GM12801 (cell line): ENCODE measurements around the gene ATP6V0D1.

ENCODE experiments used
- CTCF ChIP-seq: IDR thresholded peaks from one replicate; pipeline ENCODE4 v1.5.1; 2011; ENCODE audit warnings: control low read depth; ENCODE audit not compliant: insufficient read length; ENCODE audit errors: extremely low read depth

The ATP6V0D1 gene

GRCh38 chr16:67463059-67463458 is 17.9 kb downstream of the ATP6V0D1 start:
- no peak for TF ChIP-seq CTCF

- no peak for TF ChIP-seq CTCF
These were observed 18.7 kb downstream of the ATP6V0D1 start for GRCh38 chr16:67462279-67462655.

DNA sequence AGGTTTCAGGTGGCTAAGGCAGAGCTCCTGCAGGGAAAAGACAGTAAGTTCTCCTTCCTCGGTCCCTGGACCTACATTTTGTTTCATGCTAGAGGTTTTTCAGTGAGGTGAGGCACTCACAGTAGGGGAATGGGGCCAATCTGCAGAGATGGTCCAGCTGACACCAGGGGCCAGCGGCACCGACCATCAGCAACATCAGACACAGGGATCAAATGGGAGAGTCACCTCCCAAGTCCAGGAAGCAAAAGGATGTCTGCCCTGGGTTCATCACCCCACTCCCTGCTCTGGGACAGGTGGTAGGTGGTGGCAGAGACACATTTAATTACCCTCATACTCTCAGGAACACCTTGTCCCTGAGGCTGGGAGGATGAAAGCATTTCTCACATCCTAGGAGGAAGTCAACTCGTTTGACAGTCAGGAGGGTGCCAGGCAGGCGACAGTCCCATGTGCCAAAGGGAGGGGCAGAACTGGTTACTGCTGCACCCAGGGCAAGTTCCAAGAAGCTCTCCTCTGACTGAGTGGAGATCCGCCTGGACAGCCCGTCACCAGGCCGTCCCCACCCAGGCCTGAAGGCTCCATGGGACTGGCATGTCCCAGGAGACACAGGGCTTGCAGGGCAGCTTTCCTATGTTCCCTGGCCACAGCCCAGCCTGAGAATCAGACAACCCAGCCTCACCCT is 19.2 kb downstream of the ATP6V0D1 start:
- no peak for TF ChIP-seq CTCF

- TF ChIP-seq CTCF: no peak
These were observed 20.0 kb downstream of the ATP6V0D1 start for GRCh38 chr16:67460961-67461360.

- no peak for TF ChIP-seq CTCF
These were observed 20.8 kb downstream of the ATP6V0D1 start for GRCh38 chr16:67460168-67460567.

- no peak for TF ChIP-seq CTCF
These were observed 21.2 kb downstream of the ATP6V0D1 start for GRCh38 chr16:67459861-67460150.

DNA sequence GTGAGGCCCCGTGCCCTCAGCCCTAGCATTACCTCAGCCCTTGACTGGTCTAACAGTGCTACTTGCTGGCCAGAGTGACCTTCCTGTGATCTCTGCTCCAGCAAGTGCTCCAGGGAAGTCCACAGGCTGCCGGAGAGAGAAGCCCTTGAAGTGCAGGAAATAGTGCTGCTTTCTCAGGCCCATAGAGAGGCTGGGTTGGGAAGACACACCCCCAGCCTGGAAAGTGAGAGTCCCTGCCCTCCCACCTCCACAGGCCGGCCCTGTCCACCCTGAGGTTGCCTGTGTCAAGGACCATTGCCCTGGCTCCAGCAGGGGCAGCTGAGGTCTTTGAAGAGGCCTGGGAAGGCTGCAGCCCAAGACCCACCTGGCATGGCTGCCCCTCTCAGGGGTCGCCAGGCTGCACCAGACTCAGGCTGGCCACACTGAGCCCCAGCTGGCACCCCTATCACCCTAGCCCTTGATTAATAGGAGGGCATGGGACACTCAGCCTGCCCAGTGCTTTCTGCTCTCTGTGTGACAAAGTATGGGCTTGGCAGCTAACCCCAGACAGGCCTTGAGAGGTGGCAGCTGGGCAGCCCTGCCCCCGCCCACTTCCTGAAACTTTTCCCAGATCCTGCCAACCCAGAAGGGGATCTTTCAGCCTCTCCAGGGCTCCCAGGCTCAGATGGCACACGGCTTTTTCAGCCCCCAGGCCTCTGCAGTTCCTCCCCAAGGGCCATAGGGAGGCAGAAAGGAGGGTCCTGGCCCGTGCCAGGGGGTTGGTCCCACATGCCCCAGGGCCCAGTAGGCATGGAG is 21.7 kb downstream of the ATP6V0D1 start:
- no peak for TF ChIP-seq CTCF
